Peyer's patch (tissue), 4 donors: ENCODE measurements around the gene PPA2.

Experiments
- POLR2A ChIP-seq, 2 donors: fragments of 450-650 bp; IDR thresholded peaks; one replicate each; pipeline ENCODE4 v1.5.1; 2017; ENCODE audit warnings: antibody characterized with exemption in 2 of 2, mild to moderate bottlenecking in 2 of 2, moderate library complexity in 2 of 2
- TF ChIP-seq, protein P1 (sequence below), 6 experiments: fragments of 450-650 bp in 4 of 6; fragments of 200-600 bp in 2 of 6; sonication (generic) in 1 of 6; IDR thresholded peaks; one replicate each; pipeline ENCODE4 v1.5.1; 2017 to 2019; ENCODE audit warnings: antibody characterized with exemption in 6 of 6, mild to moderate bottlenecking in 3 of 6, moderate library complexity in 1 of 6

DNA sequence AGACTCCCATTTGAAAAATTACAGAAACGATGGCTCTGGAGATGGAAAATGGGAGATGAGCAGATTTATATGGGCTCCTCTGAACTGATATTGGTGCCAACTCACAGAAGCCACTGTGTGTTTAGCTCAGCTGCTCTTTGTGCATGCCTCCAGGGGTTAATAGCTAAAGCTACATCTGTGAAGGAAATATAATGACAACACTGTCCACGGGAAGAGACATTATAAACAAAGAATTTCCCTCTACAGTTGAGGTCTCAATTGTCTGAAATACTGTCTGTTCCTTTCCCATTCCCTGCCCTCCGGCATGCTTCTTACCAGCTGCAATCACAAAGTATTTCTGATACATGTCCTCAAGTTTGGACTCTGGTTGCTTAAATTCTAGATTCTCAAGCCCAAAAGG, 40.4 kb downstream of the PPA2 start:
- TF ChIP-seq, protein P1, sequence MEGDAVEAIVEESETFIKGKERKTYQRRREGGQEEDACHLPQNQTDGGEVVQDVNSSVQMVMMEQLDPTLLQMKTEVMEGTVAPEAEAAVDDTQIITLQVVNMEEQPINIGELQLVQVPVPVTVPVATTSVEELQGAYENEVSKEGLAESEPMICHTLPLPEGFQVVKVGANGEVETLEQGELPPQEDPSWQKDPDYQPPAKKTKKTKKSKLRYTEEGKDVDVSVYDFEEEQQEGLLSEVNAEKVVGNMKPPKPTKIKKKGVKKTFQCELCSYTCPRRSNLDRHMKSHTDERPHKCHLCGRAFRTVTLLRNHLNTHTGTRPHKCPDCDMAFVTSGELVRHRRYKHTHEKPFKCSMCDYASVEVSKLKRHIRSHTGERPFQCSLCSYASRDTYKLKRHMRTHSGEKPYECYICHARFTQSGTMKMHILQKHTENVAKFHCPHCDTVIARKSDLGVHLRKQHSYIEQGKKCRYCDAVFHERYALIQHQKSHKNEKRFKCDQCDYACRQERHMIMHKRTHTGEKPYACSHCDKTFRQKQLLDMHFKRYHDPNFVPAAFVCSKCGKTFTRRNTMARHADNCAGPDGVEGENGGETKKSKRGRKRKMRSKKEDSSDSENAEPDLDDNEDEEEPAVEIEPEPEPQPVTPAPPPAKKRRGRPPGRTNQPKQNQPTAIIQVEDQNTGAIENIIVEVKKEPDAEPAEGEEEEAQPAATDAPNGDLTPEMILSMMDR (IDR thresholded peaks at IDR 0.05): no peak
- TF ChIP-seq POLR2A (IDR thresholded peaks at IDR 0.05): no peak
